HPDE6-E6E7 (cell line): ENCODE results near the gene NPLOC4.
A peak's percentile ranks its signal among the peaks of the same experiment; 100 is the strongest.
"Not testable (repeated sequence)": the region's sequence is repeated elsewhere in the genome, so short reads cannot be mapped to it uniquely, and the experiment has no call there.

ENCODE experiments used
- DNase-seq: peaks from one replicate; pipeline ENCODE4 v3.0.0; 2011; ENCODE audit warnings: missing footprints; ENCODE audit errors: extremely low spot score

The NPLOC4 gene

GRCh38 chr17:81635431-81635830 is 1.5 kb downstream of the NPLOC4 start:
- no peak for DNase-seq

- no peak for DNase-seq
These were observed 5.4 kb downstream of the NPLOC4 start for GRCh38 chr17:81631482-81631881.

GRCh38 chr17:81630274-81630673 is 6.6 kb downstream of the NPLOC4 start:
- no peak for DNase-seq

- no peak for DNase-seq
These were observed 15.3 kb downstream of the NPLOC4 start for GRCh38 chr17:81621494-81622130.

GRCh38 chr17:81618307-81618706 is 18.6 kb downstream of the NPLOC4 start:
- DNase-seq = not testable (repeated sequence)

- no peak for DNase-seq
These were observed 20.0 kb downstream of the NPLOC4 start for GRCh38 chr17:81616877-81617276.

- DNase-seq = no peak
These were observed 21.4 kb downstream of the NPLOC4 start for GRCh38 chr17:81615401-81615930.

- no peak for DNase-seq
These were observed 24.5 kb downstream of the NPLOC4 start for GRCh38 chr17:81612172-81612970.

- no peak for DNase-seq
These were observed 27.2 kb downstream of the NPLOC4 start for GRCh38 chr17:81609541-81610311.

- DNase-seq = no peak
These were observed 28.3 kb downstream of the NPLOC4 start for GRCh38 chr17:81608605-81609004.

GRCh38 chr17:81608082-81608481 is 28.8 kb downstream of the NPLOC4 start:
- DNase-seq = no peak

- DNase-seq = no peak
These were observed 29.5 kb downstream of the NPLOC4 start for GRCh38 chr17:81607431-81607830.

GRCh38 chr17:81603846-81604610 is 32.9 kb downstream of the NPLOC4 start:
- DNase-seq = no peak

GRCh38 chr17:81601525-81602120 is 35.3 kb downstream of the NPLOC4 start:
- peak; percentile 70 for DNase-seq

- no peak for DNase-seq
These were observed 37.0 kb downstream of the NPLOC4 start for GRCh38 chr17:81599719-81600486.

GRCh38 chr17:81593105-81593871 is 43.6 kb downstream of the NPLOC4 start:
- DNase-seq = no peak

GRCh38 chr17:81591971-81592370 is 44.9 kb downstream of the NPLOC4 start:
- DNase-seq = no peak

- DNase-seq = no peak
These were observed 46.8 kb downstream of the NPLOC4 start for GRCh38 chr17:81590121-81590520.

GRCh38 chr17:81589612-81590011 is 47.3 kb downstream of the NPLOC4 start:
- no peak for DNase-seq

GRCh38 chr17:81586096-81586495 is 50.8 kb downstream of the NPLOC4 start:
- no peak for DNase-seq
